Measurements from ENCODE around the gene ATP6V0E2.
A peak's percentile ranks its signal among the peaks of the same experiment; 100 is the strongest.
"Not testable (repeated sequence)": the region's sequence is repeated elsewhere in the genome, so short reads cannot be mapped to it uniquely, and the experiment has no call there.

The ATP6V0E2 gene

DNA sequence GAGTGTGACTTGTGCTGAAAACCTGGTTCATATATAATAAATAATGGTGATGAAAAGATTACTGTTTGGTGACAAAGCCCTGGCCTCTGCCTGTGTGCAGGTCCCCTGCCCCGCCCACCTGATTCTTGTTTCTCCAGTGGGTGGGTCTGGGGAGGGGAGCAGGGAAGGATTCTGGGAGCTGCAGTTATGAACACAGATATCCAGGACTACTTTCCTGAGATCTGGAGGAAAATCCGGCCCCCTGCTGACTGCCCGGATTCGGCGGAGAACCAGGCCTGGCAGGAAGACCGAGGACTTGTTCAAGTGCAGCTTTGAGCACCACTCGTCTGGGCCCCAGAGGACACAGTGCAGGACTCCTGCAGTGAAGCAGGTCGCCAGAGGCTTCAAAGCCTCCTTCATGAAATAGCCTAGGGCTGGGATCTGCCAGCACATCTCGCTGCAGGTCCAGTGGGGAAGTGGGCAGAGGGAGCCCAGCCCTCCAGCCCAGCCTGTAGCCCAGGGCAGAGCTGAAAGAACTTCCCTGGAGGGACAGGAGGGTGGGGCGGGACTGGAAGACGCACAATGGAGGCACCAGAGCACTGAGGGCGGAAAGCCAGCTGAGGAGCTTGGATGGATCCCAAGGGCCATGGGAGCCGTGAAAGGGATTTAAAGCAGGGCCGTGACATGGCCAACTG is 7.0 kb downstream of the ATP6V0E2 start:
- DNase-seq: no peak

DNA sequence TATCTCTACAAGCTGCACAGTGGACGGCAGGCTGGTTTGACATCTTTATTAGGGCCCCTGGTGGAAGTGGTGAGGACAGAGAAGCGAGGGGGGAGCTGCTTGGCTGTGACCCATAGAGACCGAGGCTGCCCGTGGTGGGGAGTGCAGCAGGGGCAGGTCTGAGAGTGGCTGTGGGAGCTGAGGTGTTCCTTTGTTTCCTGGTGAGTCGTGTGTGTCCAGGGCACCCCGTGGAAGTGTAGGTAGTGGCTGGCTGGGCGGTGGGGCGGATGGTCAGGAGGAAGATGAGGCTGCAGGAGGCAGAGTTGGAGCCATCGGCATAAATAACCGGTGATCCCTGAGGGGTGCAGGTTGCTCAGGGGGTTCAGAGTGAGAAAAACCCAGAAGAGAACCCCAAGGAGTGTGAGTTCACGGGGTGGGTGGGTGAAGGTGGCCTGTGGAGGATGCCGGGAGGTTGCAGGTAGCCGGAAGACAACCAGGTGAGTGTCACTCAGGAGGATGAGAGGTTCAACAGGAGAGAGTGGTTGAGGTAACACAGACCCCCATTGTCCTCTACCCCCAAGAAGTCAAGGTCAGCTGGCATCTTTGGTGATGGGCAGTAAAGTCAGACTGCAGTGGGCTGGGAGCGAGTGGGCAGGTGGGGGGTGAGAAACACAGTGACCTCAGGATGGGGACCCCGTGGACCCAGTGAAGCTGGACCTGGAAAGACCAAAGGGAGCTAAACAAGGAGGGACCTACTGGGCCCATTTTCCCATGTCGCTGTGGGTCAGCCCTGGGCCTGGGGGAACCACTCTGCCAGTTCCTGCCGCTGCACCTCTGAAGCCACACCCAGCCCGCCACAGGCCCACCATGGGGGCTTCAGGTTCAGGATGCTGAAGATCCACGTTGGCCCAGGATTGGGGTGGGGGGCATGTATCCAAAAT is 7.8 kb downstream of the ATP6V0E2 start:
- no peak for DNase-seq

DNA sequence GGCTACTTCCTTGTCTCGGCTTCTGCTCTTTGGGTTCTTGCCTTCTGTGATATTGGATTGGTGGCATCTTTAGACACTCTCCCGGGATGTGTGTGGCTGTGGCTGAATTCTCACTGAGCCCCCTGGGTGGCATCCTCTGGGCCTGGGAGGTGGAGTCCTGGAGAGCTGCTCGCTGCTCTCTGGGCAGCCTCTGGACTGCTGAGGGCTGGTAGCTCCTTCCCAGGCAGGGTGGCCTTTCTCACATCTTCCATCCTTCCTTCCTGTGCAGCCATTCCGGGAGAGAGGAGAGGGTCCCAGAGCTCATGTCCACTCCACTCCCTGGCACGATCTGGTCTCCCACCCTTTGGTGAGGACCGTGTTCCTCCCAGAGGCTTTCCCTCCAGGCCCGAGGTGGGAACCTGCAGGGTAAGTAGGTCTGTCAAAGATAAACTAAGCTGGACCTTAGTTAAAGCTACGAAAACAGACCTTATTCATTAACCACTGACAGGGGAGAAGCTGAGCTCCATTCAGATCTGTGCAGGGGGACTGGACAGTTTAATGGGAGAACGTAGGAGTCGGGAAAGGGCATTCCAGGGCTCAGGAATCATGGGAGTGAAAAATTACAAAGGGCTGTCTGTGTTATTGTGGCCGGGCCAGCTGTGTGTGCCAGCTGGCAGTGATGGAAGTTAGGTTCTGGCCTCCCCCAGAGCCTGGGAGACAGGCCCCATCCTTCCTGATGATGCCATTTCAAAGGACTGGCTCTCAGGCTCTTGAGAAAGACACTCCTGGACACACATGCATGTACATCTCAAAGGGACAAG is 8.7 kb downstream of the ATP6V0E2 start:
- DNase-seq: no peak

DNA sequence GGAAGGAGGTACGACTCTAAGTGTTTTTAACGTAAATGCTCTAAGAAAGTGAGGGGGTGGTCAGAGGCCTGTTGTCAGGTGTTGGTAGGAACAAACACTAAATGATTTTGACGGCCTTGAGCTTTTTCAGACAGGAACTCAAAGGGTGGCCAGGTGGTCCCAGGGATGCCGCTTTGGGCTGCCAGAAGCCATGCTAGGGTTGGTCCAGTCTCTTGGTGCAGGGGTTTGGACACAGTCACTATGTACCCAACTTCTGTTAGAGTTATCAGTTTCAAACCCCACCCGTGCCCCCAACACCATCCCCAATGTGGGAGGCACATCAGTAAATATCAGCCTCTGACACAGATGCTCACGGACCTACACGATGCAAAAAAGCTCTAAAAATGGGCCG is 9.3 kb downstream of the ATP6V0E2 start:
- no peak for DNase-seq

DNA sequence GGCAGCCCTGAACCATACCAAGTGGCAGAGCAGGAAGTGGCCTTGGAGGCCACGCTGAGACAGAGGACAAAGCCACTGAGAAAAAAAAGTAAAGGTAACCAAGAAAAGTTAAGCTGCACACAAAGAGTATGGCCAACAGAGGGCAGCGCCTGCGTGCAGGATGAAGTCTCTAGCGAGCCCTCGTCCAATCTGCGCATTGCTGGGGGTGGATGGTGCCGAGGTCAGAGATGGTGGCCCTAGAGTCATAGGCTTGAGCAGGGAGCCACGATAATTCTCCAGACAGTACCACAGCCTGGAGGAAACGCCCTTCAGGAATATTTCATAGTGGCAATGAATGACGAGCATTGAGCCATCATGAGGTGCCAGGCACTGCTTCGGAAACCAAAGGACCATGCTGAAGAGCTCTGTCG is 9.7 kb downstream of the ATP6V0E2 start:
- peak; percentile 7 to 36 for DNase-seq

DNA sequence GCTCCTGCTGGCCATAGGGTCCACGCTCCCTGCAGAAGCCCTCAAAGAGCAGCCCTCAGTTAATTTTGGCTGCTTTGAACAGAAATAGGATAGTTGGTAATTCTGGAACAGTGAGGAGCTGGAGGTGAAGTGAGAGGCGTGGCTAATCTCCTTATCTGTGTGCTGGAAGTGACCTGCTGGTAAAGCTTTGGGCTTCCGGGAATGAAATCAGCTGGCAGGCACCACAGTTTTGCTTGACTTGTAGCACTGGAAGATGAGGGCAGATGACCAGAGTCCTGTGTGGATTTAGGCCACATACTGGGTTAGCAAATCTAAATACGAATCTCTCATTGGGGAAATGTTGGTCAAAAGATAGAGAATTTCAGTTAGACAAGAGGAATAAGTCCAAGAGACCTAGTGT is 10.2 kb downstream of the ATP6V0E2 start:
- no peak for DNase-seq

DNA sequence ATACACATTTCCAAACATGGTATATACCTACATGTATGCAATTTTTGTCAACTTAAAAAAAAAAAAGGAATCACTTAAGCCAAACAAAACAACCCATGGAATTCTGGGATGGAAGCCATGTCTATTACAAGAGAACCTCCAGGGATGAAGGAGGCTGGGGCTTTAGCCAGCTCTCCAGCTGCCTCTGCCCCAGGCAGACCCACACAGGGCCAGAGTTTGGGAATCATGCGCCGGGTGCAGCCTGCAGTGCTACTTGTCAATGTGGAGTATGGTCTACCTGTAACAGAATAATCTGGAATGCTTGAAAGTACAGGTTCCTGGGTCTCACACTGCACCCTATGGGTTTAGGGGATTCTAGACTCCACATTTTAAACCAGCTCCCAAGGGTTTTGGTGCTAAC is 10.8 kb downstream of the ATP6V0E2 start:
- no peak for DNase-seq

DNA sequence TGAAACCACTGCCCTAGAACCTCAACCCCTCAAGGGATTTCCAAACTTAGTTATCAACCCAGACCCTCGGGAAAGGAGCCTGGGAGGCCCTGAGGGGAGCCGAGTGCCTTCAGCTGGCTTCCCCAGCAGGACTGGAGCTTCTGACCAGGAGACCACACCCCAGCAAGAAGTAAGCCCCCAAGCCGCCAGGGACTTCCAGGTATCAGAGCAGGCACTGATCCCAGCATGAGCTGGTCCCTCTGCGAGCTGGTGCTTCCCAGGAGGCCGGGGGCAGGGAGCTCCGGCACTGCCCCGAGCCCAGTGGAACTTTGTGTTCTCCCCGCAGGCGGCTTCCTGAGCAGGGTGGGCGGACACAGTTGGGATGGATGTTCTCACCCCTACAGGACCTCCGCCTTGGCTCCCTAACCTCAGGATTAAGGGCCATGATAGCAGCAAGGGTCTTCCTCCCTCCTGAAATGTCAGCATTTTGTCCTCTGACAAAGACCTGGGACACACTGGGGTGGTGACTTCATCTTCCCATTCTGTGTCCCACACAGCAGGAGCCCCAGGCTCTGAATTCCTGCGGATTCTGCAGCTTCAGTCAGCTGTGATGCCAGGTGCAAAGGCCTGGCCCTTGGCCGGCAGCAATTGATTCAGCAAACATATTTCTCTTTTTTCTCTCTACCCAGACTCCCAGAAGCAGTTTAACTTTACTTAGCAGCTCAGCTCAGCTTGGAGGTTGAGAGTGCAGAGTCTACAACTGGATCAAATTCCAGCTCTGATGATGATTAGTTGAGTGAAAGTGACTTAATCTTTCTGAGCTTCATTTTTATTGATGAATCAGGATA is 11.6 kb downstream of the ATP6V0E2 start:
- DNase-seq: no peak

DNA sequence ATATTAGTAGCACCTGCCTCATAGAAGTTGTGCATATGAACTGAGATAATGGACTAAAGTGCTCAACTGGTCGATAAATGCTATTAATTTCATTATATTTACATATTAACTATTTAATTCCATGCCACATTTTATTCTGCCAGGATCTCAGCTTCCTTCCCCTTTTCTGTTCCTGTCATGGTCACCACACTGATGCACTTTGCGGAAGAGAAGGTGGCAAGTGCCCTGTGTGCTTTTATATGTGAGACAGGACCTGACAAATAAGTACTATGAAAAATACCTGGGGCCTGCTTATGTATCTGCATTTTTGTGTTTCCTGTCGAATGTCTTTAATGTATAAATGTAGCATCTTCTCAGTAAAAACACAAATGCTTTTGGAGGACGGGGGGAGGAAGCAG is 12.2 kb downstream of the ATP6V0E2 start:
- DNase-seq: no peak

DNA sequence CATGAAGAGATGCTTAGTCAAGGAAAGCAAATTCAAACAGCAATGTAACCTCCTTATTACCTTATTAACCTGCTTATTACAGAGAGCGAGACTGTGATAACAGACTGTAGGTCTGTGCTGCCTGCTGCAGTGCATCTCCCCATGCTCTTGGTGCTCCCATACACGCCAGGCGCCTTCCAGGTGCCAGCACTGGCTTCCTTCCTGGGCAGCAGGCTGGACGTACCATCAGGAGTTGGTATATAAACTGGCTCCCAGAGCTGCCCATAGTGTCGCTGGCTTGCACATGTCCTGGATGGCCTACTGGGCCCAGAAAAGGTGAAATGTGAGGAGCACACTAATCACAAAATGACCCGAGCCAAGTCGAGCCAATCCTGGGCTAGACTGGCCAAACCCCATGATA is 13.5 kb downstream of the ATP6V0E2 start:
- no peak for DNase-seq

DNA sequence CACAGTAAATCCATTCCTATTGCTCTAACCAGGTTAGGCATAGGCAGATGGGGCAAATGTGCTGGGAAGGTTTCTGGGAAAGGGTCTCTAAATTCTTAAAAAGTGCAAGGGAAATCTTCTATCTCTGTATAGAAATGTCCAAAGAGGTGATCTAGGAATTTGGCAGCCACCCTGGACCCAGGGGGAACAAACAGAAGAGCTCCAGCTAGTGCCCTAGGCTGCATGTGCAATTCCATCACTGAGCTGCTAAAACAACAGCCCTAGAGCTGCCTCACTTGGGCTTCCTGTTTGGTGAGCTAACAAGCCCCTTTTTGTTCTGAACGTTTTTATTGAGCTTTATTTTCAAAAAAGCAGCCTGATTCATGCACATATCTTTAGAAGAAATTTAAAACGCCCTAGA is 16.9 kb downstream of the ATP6V0E2 start:
- not testable (repeated sequence) for DNase-seq

DNA sequence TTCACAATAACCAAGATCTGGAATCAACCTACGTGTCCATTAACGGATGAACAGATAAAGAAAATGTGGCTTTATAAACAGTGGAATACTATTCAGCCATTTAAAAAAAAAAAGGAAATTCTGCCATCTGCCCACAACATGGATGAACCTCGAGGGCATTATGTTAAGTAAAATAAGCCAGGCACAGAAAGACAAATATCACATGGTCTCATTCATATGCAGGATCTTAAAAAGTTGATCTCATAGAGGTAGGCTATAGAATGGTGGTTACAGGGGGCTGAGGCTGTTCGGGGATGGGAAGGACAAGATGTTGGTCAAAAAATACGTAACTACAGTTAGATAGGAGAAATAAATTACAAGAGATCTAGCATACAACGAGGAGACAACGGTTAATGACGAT is 21.2 kb downstream of the ATP6V0E2 start:
- not testable (repeated sequence) for DNase-seq

DNA sequence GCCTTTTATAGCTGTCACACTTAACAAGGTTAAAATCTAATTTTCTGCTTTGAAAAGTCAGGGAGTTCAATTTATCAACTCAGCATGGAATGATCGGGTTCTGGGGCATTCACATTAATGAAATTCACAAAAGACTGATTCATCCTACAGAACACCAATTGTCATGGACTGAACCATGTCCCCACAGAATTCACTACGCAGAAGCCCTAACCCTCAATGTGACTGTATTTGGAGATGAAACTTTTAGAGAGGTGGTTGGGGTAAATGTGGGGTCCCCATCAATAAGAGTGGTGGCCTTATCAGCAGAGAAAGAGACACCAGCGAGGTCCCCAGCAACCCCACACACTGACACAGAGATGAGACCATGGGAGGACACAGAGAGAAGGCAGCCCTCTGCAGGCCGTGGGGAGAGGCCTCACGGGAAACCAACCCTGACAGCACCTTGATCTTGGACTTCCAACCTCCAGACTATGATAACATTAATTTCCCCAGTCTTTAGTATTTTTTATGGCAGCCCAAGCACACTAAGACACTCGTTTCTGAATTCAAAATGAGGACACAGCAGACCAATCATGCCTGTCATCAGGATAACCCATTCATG is 34.1 kb downstream of the ATP6V0E2 start:
- not testable (repeated sequence) for DNase-seq

DNA sequence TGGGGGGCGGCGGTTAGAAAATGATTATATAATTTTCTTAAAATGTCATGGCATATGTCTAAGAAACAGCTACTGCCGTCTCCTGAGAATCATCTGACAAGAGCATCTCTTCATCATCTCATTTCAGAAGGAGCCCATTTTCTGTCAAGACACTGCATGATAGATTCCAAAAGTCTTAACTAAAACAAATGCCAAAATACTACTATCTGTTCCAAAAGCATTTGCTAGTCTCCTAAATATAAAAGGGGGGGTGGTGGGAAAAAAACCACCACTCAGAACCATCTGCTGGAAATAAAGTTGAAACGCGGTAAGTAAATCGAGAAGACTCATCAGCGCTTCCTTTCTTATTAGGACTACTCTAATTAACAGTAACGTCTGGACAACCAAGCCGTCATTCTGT is 36.5 kb downstream of the ATP6V0E2 start:
- not testable (repeated sequence) for DNase-seq

DNA sequence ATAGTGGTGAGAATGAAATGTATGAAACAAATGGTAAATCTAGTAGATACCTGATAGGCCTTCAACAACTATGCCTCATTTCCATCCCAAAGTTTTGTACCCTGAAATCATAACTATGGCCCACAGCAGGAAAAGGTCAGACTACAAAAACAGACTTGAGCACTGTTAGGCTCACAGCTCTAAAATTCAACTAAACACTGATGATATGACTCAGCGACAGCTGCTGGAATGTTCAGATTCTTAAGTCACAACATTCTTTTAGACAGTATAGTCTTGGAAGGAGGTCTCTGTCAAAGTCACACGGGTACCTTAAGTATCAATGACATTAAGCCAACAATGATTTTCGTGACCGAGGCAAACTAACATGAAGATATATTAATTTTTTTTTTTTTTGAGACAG is 38.4 kb downstream of the ATP6V0E2 start:
- DNase-seq: not testable (repeated sequence)

DNA sequence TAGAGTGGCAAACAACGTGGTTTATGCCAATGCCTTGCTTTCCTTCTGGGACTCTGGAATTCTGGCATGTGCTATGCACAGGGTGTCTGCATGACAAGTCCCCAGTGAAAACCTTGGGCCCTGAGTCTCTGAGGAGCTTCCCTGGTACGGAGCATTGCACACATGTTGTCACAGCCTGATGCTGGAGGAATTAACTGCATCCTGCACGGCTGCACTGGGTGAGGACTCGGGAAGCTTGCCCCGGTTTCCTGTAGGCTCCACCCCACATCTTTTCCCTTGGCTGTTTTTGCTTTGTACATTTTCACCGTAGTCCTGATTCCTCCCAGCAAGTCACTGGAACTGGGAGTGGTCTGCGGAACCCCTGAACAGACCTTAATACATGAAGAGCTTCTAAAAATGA is 52.6 kb downstream of the ATP6V0E2 start:
- DNase-seq: not testable (repeated sequence)

All from SHP77 (cell line).